Measurements from ENCODE around the gene PEX3.
A peak's percentile ranks its signal among the peaks of the same experiment; 100 is the strongest.

The PEX3 gene, protein sequence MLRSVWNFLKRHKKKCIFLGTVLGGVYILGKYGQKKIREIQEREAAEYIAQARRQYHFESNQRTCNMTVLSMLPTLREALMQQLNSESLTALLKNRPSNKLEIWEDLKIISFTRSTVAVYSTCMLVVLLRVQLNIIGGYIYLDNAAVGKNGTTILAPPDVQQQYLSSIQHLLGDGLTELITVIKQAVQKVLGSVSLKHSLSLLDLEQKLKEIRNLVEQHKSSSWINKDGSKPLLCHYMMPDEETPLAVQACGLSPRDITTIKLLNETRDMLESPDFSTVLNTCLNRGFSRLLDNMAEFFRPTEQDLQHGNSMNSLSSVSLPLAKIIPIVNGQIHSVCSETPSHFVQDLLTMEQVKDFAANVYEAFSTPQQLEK

DNA sequence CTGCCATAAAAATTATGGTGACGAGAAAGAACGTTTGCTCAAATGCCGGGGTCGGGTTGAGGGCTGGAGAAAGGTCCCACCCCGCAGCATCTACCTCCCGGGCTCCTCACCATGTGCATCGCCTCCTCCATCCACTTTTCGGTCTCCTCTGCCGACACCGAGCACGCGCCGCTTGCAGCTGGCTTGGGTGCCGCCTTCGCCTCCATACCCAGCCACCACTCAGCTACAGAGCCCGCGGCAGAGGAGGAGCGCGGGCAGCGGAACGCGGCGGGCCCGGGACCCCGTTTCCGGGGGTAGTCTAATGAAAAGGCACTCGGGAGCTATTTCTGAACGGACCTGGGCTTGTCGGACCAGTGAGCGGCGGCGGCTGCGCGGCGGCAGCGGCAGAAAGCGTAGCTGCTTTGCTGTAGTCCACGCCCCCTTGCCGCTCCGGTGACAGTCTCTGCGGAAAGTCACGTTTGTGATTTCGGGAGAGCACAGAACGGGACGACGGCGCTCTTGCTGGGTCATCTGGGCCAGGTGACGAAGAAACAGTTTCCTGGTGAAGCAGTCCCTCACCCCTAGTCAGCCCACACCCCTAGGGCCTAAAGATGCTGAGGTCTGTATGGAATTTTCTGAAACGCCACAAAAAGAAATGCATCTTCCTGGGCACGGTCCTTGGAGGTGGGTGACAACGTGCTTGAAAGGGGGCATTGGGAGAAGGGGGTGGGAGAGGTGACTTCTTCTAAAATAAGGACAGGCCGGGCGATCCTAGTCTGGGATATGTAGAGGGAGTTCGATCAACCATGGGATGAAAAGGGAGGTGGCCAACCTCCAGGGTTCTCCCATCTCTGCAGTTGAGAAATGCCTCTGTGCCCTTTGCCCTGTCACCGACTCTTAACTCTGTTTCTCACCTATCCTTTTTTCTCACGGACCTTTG lies at the start of gene PEX3, which contains the start of gene ADAT2:
TSS of gene PEX3 (plus strand) at position 353 of the 919 bp plus-strand sequence. CDS start at position 591, 238 bp downstream.
TSS of gene ADAT2 (minus strand) at position 243 of the 919 bp plus-strand sequence. CDS start at position 206, 37 bp downstream.
- TF ChIP-seq, protein P1, sequence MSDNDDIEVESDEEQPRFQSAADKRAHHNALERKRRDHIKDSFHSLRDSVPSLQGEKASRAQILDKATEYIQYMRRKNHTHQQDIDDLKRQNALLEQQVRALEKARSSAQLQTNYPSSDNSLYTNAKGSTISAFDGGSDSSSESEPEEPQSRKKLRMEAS (IDR thresholded peaks at IDR 0.05; ENCODE audit: low read depth, low read length): peak; percentile 74
- TF ChIP-seq POLR2A (IDR thresholded peaks at IDR 0.05; ENCODE audit: extremely low read depth, insufficient read length) (peak; percentile 74), MYC (IDR thresholded peaks at IDR 0.05; ENCODE audit: low read depth, low read length) (peak; percentile 92)
- TF ChIP-seq, protein P2, sequence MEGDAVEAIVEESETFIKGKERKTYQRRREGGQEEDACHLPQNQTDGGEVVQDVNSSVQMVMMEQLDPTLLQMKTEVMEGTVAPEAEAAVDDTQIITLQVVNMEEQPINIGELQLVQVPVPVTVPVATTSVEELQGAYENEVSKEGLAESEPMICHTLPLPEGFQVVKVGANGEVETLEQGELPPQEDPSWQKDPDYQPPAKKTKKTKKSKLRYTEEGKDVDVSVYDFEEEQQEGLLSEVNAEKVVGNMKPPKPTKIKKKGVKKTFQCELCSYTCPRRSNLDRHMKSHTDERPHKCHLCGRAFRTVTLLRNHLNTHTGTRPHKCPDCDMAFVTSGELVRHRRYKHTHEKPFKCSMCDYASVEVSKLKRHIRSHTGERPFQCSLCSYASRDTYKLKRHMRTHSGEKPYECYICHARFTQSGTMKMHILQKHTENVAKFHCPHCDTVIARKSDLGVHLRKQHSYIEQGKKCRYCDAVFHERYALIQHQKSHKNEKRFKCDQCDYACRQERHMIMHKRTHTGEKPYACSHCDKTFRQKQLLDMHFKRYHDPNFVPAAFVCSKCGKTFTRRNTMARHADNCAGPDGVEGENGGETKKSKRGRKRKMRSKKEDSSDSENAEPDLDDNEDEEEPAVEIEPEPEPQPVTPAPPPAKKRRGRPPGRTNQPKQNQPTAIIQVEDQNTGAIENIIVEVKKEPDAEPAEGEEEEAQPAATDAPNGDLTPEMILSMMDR (IDR thresholded peaks at IDR 0.05; ENCODE audit: low read depth, low read length): no peak
- H3K4me3 ChIP-seq (ENCODE audit: low read depth, low read length): peak within 1 kb of the TSS; percentile 96
- peak; percentile 98 for DNase-seq (ENCODE audit: low read depth)

DNA sequence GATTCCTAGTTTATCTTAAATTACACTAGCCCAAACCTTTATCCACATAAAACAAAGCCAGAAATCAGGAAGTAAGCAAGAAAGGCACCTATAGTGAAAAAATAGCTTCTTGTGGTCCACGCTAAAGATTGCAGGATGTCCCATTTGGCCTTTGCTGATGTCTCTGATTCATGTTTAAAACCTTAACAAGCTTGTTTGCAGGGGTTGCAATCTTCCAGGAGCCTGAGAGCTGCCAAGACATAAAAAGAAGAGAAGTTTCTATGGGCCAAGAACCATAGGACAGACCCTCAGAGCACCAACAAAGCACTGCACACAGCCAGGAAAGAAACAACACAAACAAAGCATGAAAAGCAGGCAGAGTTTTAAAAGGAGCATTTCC lies 49.5 kb upstream of the PEX3 start:
- TF ChIP-seq, protein P2 (IDR thresholded peaks at IDR 0.05; ENCODE audit: low read depth, low read length): no peak
- TF ChIP-seq POLR2A (IDR thresholded peaks at IDR 0.05; ENCODE audit: extremely low read depth, insufficient read length): no peak
- TF ChIP-seq MYC (IDR thresholded peaks at IDR 0.05; ENCODE audit: low read depth, low read length): no peak
- TF ChIP-seq, protein P1 (IDR thresholded peaks at IDR 0.05; ENCODE audit: low read depth, low read length): no peak
- no peak for DNase-seq (ENCODE audit: low read depth)

DNA sequence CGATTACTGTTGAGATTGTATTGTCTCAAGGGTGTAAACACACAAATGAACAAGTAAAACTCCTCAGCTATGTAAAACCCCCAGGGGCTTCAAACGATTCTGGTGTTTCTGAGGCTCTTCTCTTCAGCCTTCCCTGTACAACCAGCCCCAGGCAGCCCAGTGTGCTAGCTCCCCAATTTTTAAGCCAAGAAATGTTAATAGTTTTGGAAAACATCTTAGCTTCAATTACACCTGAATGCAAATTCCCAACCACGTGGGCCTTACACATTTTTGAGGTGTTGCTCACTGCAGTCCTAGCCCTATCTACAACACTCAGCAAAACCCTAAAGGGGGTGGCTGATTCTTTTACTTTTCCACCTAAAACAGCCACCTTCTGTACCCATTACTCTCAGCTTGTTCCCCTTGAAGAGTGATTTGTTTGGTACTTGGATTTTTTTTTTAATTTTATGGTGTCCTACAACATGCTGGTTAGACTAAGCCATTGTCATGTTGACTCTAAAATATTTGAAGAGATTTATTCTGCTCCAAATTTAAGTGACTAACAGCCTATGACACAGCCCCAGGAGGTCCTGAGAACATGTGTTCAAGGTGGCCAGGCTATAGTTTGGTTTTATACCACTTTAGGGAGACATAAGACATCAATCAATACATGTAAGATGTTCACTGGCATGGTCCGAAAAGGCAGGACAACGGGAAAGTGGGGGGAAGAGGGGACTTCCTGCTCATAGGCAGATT lies 48.8 kb upstream of the PEX3 start:
- TF ChIP-seq POLR2A (IDR thresholded peaks at IDR 0.05; ENCODE audit: extremely low read depth, insufficient read length): no peak
- TF ChIP-seq, protein P2 (IDR thresholded peaks at IDR 0.05; ENCODE audit: low read depth, low read length): no peak
- TF ChIP-seq, protein P1 (IDR thresholded peaks at IDR 0.05; ENCODE audit: low read depth, low read length): no peak
- TF ChIP-seq MYC (IDR thresholded peaks at IDR 0.05; ENCODE audit: low read depth, low read length): no peak
- no peak overlapping the region for H3K4me3 ChIP-seq (ENCODE audit: low read depth, low read length)
- no peak for DNase-seq (ENCODE audit: low read depth)

More for the DNA sequence above, 49.5 kb upstream of the PEX3 start:
- no peak overlapping the region for H3K4me3 ChIP-seq (ENCODE audit: low read depth, low read length)

DNA sequence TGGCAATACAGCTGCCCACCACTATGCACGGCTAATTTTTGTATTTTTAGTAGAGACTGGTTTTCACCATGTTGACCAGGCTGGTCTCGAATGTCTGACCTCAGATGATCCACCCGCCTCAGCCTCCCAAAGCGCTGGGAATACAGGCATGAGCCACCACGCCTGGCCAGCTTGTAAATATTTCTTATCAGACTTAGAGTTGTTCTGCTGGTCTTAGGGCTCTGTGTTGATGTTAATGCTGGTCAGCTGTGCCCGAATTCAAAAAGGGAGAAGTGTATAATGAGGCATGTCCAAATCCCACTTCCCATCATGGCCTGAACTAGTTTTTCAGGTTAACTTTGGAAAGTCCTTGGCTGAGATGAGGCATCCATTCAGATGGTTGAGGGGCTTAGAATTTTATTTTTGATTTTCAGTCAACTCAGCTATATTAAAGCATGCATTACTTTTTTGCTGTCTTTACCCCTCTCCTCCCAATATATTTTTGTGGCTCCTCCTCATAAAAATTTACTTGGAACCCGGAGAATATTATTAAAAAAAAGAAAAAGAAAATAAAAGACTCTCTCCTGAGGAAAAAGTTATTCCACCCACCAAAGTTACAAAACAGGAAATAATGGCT lies 47.8 kb upstream of the PEX3 start:
- TF ChIP-seq POLR2A (IDR thresholded peaks at IDR 0.05; ENCODE audit: extremely low read depth, insufficient read length) (no peak), MYC (IDR thresholded peaks at IDR 0.05; ENCODE audit: low read depth, low read length) (no peak)
- TF ChIP-seq, protein P2 (IDR thresholded peaks at IDR 0.05; ENCODE audit: low read depth, low read length): no peak
- TF ChIP-seq, protein P1 (IDR thresholded peaks at IDR 0.05; ENCODE audit: low read depth, low read length): no peak
- no peak overlapping the region for H3K4me3 ChIP-seq (ENCODE audit: low read depth, low read length)
- DNase-seq (ENCODE audit: low read depth): no peak
